ENCODE results near the gene GJD4.

GJD4 gene

DNA sequence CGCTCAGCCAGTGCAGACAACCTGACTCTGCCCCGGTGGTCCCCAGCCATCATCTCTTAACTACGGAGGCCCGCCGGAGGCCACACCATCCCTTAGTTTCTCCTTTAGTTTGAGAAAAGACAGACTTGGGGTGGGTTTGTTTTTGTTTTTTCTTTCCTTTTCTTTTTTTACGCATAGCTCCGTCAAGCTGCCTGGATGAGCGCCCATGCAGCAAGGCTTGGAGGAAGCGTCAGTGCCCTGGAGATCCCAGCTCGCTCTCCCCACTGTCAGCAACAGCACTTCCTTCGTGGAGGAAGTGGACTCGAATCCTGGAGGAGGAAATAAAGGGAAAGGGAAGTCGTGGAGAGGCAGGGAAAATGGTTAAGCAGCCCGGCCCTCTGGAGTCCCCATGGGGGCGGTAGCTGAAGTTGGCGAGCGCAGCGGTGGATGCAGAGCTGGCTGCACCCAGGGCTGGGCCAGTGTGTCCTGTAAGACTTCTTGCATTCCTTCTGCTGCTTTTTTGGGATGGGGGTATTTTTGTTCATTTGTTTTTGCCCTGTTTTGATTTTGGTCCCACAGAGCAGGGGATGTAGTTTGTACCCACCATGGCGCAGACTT lies 35.9 kb upstream of the GJD4 start:
- H3K4me3 ChIP-seq (ENCODE audit: low read depth, low read length), result no peak overlapping the region
- DNase-seq (ENCODE audit: low read depth), result no peak
- TF ChIP-seq, protein P1, sequence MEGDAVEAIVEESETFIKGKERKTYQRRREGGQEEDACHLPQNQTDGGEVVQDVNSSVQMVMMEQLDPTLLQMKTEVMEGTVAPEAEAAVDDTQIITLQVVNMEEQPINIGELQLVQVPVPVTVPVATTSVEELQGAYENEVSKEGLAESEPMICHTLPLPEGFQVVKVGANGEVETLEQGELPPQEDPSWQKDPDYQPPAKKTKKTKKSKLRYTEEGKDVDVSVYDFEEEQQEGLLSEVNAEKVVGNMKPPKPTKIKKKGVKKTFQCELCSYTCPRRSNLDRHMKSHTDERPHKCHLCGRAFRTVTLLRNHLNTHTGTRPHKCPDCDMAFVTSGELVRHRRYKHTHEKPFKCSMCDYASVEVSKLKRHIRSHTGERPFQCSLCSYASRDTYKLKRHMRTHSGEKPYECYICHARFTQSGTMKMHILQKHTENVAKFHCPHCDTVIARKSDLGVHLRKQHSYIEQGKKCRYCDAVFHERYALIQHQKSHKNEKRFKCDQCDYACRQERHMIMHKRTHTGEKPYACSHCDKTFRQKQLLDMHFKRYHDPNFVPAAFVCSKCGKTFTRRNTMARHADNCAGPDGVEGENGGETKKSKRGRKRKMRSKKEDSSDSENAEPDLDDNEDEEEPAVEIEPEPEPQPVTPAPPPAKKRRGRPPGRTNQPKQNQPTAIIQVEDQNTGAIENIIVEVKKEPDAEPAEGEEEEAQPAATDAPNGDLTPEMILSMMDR (IDR thresholded peaks at IDR 0.05; ENCODE audit: low read depth, low read length), result no peak
- TF ChIP-seq MYC (IDR thresholded peaks at IDR 0.05; ENCODE audit: low read depth, low read length), result no peak
- TF ChIP-seq, protein P2, sequence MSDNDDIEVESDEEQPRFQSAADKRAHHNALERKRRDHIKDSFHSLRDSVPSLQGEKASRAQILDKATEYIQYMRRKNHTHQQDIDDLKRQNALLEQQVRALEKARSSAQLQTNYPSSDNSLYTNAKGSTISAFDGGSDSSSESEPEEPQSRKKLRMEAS (IDR thresholded peaks at IDR 0.05; ENCODE audit: low read depth, low read length), result no peak
- no peak for TF ChIP-seq POLR2A (IDR thresholded peaks at IDR 0.05; ENCODE audit: extremely low read depth, insufficient read length)

DNA sequence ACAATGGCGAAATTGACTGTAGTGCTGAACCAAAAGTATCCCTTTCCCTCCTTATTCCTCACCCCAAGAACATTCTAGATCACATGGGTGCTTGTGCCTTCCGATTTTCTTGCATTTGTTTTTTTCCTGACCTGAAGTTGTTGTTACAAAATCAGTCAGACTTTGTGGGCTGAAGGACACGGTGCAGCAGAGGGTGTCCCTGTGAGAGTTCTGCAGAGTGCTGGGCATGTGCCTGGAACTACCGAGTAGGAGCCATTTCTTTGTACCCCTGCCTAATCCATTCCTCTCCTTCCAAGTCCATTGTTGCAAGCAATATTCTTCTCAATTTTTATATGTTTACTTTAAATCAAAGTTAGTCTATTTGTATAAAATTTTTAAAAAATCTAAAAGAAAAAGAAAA lies 35.3 kb upstream of the GJD4 start:
- no peak for DNase-seq (ENCODE audit: low read depth)
- no peak overlapping the region for H3K4me3 ChIP-seq (ENCODE audit: low read depth, low read length)
- TF ChIP-seq, protein P2 (IDR thresholded peaks at IDR 0.05; ENCODE audit: low read depth, low read length), result no peak
- TF ChIP-seq, protein P1 (IDR thresholded peaks at IDR 0.05; ENCODE audit: low read depth, low read length), result no peak
- no peak for TF ChIP-seq MYC (IDR thresholded peaks at IDR 0.05; ENCODE audit: low read depth, low read length)
- TF ChIP-seq POLR2A (IDR thresholded peaks at IDR 0.05; ENCODE audit: extremely low read depth, insufficient read length), result no peak

DNA sequence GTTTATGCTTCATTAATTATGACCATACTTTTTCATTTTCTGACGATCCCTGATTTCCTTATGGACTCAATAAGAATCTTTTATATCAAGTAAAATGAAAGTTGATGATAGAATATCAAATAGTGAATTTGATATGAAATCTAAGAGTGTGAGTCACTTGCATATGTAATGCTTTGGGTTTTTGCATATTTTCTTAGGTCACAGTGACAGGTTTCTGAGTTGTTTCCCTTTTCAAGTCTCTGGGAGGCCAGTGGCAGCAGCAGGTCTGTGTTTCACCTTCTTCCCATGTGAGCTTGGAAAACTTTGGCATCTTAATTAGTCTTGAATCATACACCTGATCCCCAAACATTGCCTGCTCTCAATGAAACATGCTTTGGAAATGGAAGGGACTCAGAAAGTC lies 34.7 kb upstream of the GJD4 start:
- TF ChIP-seq MYC (IDR thresholded peaks at IDR 0.05; ENCODE audit: low read depth, low read length) (no peak), POLR2A (IDR thresholded peaks at IDR 0.05; ENCODE audit: extremely low read depth, insufficient read length) (no peak)
- TF ChIP-seq, protein P2 (IDR thresholded peaks at IDR 0.05; ENCODE audit: low read depth, low read length), result no peak
- TF ChIP-seq, protein P1 (IDR thresholded peaks at IDR 0.05; ENCODE audit: low read depth, low read length), result no peak
- H3K4me3 ChIP-seq (ENCODE audit: low read depth, low read length), result no peak overlapping the region
- DNase-seq (ENCODE audit: low read depth), result no peak

DNA sequence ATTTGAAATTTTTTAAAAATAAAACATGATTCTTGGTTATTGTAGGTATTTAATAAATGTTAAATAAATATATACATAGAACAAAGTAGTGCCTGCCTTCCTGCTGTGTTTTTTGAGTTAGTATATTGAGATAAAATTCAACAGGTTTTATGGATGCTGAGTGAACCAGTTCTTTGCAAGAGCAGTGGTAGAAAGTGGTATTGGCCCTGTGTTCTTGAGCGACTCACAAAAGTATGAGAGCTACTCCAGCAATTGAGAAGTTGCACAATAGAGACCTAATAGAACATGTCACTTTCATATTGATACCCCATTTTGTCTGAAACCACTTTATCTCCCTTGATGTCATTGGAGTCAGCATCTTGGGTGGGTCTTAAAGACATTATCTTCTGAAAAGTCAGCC lies 32.6 kb upstream of the GJD4 start:
- no peak overlapping the region for H3K4me3 ChIP-seq (ENCODE audit: low read depth, low read length)
- DNase-seq (ENCODE audit: low read depth), result no peak
- TF ChIP-seq MYC (IDR thresholded peaks at IDR 0.05; ENCODE audit: low read depth, low read length) (no peak), POLR2A (IDR thresholded peaks at IDR 0.05; ENCODE audit: extremely low read depth, insufficient read length) (no peak)
- TF ChIP-seq, protein P2 (IDR thresholded peaks at IDR 0.05; ENCODE audit: low read depth, low read length), result no peak
- TF ChIP-seq, protein P1 (IDR thresholded peaks at IDR 0.05; ENCODE audit: low read depth, low read length), result no peak

DNA sequence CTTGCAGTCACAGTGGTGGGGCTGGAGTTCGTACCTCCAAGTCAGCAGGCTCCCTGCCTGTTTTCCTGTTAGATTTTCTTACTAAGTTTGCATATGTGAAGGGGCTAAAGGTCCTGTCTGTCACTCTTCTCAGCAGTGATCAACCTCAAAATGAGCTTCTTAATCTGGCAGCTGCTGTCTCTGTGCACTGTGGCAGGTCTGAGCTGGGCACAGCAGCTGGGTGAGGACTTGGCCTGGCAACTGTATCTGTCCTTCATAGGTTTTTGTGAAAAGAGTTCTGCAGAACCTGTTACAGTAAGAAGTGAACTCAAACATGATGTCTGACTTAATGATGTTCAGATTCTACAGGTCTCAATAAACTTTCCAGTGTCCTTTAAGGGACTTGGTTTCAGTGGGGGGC lies 31.3 kb upstream of the GJD4 start:
- no peak for DNase-seq (ENCODE audit: low read depth)
- TF ChIP-seq, protein P1 (IDR thresholded peaks at IDR 0.05; ENCODE audit: low read depth, low read length), result no peak
- TF ChIP-seq, protein P2 (IDR thresholded peaks at IDR 0.05; ENCODE audit: low read depth, low read length), result no peak
- TF ChIP-seq MYC (IDR thresholded peaks at IDR 0.05; ENCODE audit: low read depth, low read length) (no peak), POLR2A (IDR thresholded peaks at IDR 0.05; ENCODE audit: extremely low read depth, insufficient read length) (no peak)
- H3K4me3 ChIP-seq (ENCODE audit: low read depth, low read length), result no peak overlapping the region
